Measurements from ENCODE around the gene SNAPC4.

- TF ChIP-seq CEBPB (IDR thresholded peaks at IDR 0.05), result no peak
- TF ChIP-seq CREB1 (IDR thresholded peaks at IDR 0.05; ENCODE audit: low read depth), result no peak
- TF ChIP-seq TEAD4 (IDR thresholded peaks at IDR 0.05), result no peak
- no peak for TF ChIP-seq EP300 (IDR thresholded peaks at IDR 0.05; ENCODE audit: borderline replicate concordance)
- no peak for TF ChIP-seq MAX (IDR thresholded peaks at IDR 0.05)
- TF ChIP-seq FOXM1 (IDR thresholded peaks at IDR 0.05; ENCODE audit: borderline replicate concordance, low read depth), result no peak
- no peak for TF ChIP-seq RAD21 (IDR thresholded peaks at IDR 0.05; ENCODE audit: low read depth)
- TF ChIP-seq, protein P1, sequence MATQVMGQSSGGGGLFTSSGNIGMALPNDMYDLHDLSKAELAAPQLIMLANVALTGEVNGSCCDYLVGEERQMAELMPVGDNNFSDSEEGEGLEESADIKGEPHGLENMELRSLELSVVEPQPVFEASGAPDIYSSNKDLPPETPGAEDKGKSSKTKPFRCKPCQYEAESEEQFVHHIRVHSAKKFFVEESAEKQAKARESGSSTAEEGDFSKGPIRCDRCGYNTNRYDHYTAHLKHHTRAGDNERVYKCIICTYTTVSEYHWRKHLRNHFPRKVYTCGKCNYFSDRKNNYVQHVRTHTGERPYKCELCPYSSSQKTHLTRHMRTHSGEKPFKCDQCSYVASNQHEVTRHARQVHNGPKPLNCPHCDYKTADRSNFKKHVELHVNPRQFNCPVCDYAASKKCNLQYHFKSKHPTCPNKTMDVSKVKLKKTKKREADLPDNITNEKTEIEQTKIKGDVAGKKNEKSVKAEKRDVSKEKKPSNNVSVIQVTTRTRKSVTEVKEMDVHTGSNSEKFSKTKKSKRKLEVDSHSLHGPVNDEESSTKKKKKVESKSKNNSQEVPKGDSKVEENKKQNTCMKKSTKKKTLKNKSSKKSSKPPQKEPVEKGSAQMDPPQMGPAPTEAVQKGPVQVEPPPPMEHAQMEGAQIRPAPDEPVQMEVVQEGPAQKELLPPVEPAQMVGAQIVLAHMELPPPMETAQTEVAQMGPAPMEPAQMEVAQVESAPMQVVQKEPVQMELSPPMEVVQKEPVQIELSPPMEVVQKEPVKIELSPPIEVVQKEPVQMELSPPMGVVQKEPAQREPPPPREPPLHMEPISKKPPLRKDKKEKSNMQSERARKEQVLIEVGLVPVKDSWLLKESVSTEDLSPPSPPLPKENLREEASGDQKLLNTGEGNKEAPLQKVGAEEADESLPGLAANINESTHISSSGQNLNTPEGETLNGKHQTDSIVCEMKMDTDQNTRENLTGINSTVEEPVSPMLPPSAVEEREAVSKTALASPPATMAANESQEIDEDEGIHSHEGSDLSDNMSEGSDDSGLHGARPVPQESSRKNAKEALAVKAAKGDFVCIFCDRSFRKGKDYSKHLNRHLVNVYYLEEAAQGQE (IDR thresholded peaks at IDR 0.05; ENCODE audit: low read depth), result no peak
- no peak for TF ChIP-seq TAF1 (IDR thresholded peaks at IDR 0.05; ENCODE audit: low read depth)
- no peak for TF ChIP-seq TCF12 (IDR thresholded peaks at IDR 0.05; ENCODE audit: low read depth)
- TF ChIP-seq EGR1 (IDR thresholded peaks at IDR 0.05), result no peak
- TF ChIP-seq YY1 (IDR thresholded peaks at IDR 0.05; ENCODE audit: low read depth), result no peak
- no peak for TF ChIP-seq ZBTB7A (IDR thresholded peaks at IDR 0.05; ENCODE audit: low read depth)
These were observed 24.9 kb upstream of the SNAPC4 start for GRCh38 chr9:136424750-136425362.
